ENCODE data around the gene PSD2.

The PSD2 gene

GRCh38 chr5:139859013-139859412 is 63.4 kb downstream of the PSD2 start:
- no peak for DNase-seq

- DNase-seq, result no peak
These were observed 65.6 kb downstream of the PSD2 start for GRCh38 chr5:139861021-139861888.

GRCh38 chr5:139861889-139862207 is 66.2 kb downstream of the PSD2 start:
- DNase-seq, result no peak

DNA sequence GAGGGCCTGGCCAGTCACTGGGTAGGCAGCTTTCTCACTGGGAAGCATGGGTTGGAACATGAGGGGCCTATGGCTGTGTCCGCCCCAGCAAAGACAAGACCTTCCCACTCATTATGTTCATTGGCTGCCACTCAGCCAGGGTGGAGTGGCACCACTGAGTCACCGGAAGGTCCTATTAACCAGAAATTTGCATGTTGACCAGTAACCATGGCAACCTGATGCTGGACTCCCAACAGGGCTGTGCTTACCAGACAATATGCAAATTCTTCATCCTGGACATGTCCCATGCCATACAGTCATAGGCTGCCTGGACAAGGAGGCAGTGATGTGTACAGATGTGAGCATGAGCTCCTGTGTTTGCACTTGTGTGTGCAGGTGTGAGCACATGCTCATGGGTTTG is 66.7 kb downstream of the PSD2 start:
- DNase-seq, result no peak

- no peak for DNase-seq
These were observed 67.2 kb downstream of the PSD2 start for GRCh38 chr5:139862803-139863202.

DNA sequence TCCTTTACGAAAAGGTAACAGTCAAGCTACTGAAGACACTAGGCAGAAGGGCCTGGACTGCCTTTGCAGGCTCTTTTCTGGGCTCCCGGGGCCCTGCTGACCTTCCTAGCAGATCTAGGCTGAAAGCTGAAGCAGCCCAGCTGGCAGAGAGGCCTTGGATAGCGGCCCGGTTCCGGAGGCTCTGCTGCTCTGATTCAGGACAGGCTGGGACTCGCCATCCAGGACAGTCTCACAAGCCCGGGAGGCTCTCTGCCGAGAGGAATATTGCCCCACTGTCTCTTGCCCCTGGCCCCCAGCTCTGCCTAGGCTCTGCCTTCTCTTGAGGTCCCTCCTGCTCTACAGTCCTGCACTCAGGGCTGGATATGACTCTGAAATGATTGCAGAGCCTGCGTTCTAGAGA is 67.8 kb downstream of the PSD2 start:
- no peak for DNase-seq

- DNase-seq, result peak; percentile 31 to 51
These were observed 68.4 kb downstream of the PSD2 start for GRCh38 chr5:139863855-139864558.

GRCh38 chr5:139864716-139865483 is 69.3 kb downstream of the PSD2 start:
- no peak for DNase-seq

DNA sequence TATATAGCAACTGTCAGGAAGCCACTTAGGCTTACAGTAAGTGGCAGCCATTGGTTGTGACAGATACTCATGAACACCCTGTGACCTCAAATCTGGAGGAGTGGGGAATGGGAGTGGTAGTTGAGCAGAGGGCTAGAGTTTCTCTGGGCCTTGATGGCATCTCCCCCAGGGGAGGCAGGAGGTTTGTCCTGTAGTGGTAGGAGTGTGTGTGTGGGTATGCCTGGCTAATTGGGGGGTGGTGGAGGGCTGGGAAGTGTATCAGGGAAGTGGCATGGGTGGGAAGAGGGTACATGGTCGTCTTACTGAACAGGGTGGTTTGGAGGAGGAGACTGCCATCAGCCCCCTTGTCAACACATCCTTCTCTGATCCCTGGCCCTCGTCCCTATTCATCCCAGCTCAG is 71.5 kb downstream of the PSD2 start:
- no peak for DNase-seq

GRCh38 chr5:139867581-139867980 is 72.0 kb downstream of the PSD2 start:
- DNase-seq, result no peak

DNA sequence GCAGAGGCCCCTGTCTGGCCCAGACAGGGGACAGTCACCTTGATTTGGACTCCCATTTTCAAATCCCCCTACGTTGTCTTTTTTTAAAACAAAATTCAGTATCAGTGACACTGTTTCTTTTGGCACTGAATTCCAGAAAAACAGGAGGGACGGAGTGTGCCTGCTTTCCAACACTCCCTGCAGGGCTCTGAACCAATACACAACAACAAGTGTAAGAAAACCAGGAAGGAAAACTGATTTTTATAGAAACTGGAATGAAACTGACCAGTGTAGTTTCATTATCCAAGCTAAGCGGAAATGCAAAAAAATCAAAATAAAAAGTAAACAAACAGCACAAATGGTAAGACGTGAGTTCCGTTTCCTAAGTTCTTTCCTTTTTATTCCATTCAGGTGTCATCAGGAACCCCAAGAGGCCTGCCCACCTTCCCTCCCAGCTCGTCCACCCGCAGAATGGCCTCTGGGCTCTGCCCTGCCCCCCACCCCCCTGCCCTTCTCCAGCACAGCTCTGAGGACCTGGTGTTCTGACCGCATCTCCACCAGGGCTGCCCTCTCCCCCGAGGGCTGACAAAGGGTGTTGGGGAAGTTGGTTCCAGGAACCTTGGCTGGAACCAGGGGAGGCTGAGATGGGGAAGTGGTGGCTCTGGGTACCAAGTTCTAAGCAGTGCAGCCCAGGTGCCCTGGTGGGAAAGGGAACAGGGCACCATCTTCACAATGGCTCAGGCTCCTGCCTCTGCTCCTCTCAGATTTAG is 73.6 kb downstream of the PSD2 start:
- no peak for DNase-seq

- DNase-seq, result no peak
These were observed 75.1 kb downstream of the PSD2 start for GRCh38 chr5:139870677-139871076.

DNA sequence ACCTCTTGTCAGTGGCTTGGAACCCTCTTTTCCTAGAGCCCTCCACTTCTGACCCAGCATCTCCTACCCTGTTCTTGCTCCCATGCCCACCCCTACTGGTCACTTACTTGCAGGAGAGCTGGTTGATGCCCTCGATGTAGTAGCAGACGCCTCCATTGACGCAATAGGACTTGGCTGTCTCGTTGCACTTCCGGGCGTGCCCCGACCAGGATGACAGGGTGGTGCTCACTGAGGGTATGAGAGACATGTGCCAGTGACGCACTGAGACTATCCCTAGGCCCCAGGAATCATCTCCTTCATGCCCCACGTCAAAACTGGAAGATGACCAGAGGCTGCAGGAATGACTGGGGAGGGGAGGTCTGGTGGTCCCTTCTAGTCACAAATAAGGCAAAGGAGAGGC is 76.0 kb downstream of the PSD2 start:
- DNase-seq, result no peak

GRCh38 chr5:139872052-139872766 is 76.6 kb downstream of the PSD2 start:
- DNase-seq, result no peak

DNA sequence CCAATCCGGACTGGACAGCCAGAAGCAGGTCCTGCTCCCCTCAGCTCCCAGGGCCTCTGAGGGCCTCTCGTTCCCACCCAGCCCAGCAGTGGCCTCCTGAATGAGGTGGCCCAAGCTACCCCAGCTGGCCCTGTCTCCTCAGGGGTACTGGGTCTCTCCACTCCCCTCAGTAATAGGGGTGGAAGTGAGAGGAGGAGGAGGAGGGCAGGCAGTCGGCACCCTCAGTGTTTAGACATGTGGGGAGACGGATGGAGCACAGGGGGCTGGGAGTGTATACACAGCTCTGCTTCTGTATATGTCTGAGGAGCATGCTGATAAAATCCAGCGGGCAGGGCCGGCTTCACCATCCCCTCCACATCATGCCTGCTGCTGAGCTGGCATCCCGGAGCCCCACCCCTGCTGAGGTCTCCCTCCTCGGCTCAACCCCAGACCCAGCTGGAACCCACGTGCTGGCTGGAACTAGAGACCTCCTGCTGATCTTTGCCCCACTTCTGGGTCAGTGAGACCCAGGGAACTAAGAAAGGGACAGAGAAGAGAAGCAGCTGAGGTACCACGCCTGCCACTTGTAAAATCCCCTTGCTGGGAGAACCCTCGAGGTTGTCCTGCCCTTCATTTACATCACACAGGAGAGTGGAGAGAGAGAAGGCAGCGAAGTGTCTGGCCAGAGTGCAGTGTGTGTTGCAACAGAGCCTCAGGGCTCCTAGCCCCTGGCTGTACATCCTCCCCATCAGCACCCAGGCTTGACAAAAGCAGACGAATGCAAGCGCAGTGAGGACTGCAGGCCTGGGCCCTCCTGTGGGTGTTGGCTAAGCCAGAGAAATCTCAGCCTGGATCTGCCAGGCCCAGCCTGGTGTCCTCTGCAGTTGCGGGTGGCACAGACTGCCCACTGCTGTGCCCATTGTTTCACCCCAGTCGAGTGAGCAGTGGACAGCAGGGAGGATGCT is 77.5 kb downstream of the PSD2 start:
- no peak for DNase-seq

DNA sequence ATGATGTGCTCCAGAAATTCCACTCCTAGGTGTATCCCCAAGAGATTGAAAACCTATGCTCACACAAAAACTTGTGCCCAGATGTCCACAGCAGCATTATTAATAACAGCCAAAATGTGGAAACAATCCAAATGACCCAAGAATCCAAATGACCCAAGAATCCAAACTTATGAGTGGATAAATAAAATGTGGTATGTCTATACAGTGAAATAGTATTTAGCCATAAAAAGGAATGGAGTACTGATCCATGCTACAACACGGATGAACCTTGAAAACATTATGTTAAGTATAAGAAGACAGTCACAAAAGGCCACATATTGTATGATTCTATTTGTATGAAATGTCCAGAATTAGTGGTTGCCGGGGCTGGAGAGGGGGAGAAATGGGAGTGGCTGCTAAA is 80.3 kb downstream of the PSD2 start:
- DNase-seq, result no peak

GRCh38 chr5:139877129-139877597 is 81.6 kb downstream of the PSD2 start:
- no peak for DNase-seq

DNA sequence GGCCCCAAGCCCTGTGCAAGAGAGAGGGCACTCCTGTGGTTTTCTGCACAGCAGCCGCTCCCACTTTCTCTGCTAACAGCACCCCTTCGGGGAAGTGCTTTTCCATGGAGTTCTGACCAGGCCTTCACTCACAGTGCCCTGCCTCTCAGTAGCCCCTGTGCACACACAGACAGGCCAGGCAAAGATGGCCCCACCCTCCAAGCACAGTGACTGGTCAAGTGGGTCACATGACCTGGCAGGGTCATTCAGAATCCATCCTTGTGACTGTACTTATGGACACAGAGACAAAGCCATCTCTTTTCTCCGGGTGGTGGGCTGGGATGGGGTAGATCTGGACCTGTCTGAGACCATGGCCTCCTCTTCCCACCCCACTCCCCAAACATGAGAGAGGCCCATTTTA is 82.5 kb downstream of the PSD2 start:
- DNase-seq, result no peak

DNA sequence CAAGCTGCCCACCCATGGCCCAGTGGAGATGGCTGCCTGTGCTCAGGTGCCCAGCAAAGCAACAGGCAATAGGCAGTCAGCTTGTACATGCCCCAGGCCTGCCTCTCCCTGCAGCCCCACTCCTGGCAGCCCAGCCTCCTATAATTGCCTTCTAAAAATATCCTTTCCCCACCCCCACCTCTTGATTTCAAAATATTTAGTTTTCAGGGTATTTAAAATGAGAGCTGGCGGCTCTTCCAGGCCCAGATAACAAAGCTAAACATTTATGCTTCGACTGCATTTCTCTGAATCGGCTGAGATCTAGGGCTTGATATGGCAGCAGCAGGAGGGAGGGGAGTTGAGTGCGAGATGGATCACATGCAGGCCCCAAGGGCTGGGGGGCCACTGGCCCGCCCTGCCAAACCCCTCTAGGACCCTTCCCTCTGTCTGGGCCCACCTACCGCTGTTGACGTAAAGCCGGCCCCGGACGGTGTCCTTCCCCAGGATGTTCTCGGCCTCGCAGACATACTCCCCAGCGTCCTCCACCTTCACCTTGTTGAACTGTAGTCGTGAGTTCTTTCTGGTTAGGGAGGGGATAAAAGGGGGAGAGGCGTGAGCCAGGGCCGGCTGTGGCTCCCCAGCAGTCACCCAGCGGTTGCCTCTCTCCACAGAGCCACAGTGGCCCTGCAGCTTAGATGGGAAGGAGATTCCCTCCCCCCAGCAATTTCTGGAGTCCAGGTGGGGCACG is 85.0 kb downstream of the PSD2 start:
- no peak for DNase-seq

DNA sequence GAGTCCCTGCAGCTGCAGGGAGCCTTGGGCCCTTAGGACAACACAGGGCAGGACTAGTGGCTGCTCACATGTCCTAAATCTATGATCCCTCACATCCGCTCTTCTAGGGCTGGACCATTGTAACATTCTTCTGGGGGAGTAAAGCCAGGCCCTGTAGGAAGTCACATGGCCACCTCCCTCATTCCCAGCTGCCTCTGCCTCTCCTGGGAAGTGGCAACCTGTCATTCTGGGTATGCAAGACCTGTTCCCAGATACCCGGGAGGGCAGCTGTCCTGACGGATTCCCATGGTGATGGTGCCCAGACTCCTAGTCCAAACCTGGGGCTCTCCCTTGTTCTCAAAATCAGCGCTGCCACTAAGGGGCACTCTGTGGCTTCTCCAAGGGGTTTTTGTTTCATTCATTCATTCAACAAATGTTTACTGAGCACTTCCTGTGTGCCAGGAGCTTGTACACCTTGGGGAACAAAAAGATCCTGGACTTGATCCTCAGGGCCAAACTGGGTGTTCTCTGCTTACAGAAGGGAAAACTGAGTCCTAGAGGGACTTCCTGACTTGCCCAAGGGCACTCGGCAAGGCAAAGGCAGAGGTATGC is 85.6 kb downstream of the PSD2 start:
- no peak for DNase-seq
